K562 (cell line): Measurements from ENCODE around the gene SPAG9.

Experiments used
- ADNP ChIP-seq: fragments of 200-800 bp; sonication (Bioruptor generic); IDR thresholded peaks from 2 replicates; pipeline ENCODE4 v1.6.1; 2016; ENCODE audit warnings: missing genetic modification characterization, missing compliant biosample characterization
- CAMTA2 ChIP-seq: fragments of 250-450 bp; sonication (Bioruptor Pico); conservative IDR thresholded peaks from 2 replicates; pipeline ENCODE4 v1.5.1; 2022
- HMG20B ChIP-seq: fragments of 250-450 bp; sonication (Bioruptor Pico); IDR thresholded peaks from 2 replicates; pipeline ENCODE4 v1.5.0; 2021; ENCODE audit warnings: mild to moderate bottlenecking
- MYNN ChIP-seq, 2 experiments: sonication (generic); formaldehyde crosslinking in 1 of 2; IDR thresholded peaks; 2 replicates each; pipeline versions ENCODE4 v1.5.0 to v1.6.1; 2016 to 2020; ENCODE audit warnings: antibody characterized with exemption in 1 of 2, missing genetic modification reagents in 1 of 2
- NFIC ChIP-seq: fragments of 450-650 bp; IDR thresholded peaks from 2 replicates; pipeline ENCODE4 v1.6.1; 2017; ENCODE audit warnings: mild to moderate bottlenecking, inconsistent platforms
- NR1H2 ChIP-seq: sonication (generic); formaldehyde crosslinking; IDR thresholded peaks from 2 replicates; pipeline ENCODE4 v1.4.0; 2020; ENCODE audit warnings: mild to moderate bottlenecking, missing genetic modification reagents
- NR2F6 ChIP-seq: fragments of 450-650 bp; formaldehyde crosslinking; IDR thresholded peaks from 2 replicates; pipeline ENCODE4 v1.4.0; 2020; ENCODE audit warnings: mild to moderate bottlenecking
- PHF20 ChIP-seq: fragments of 450-650 bp; IDR thresholded peaks from 2 replicates; pipeline ENCODE4 v1.6.1; 2018; ENCODE audit not compliant: partially characterized antibody
- POLR2A ChIP-seq: fragments of 450-650 bp; conservative IDR thresholded peaks from 2 replicates; pipeline ENCODE4 v1.6.1; 2016
- USF1 ChIP-seq: sonication (generic); formaldehyde crosslinking; IDR thresholded peaks from 2 replicates; pipeline ENCODE4 v1.9.0; 2022; ENCODE audit warnings: mild to moderate bottlenecking, missing genetic modification reagents
- ZBTB43 ChIP-seq: sonication (generic); formaldehyde crosslinking; IDR thresholded peaks from 2 replicates; pipeline ENCODE4 v1.8.0; 2023; ENCODE audit warnings: mild to moderate bottlenecking, missing genetic modification reagents
- ZNF224 ChIP-seq: sonication (generic); formaldehyde crosslinking; IDR thresholded peaks from 2 replicates; pipeline ENCODE4 v1.8.0; 2022; ENCODE audit warnings: mild to moderate bottlenecking, missing genetic modification reagents
- ZNF274 ChIP-seq: IDR thresholded peaks from 2 replicates; pipeline ENCODE4 v1.6.1; 2011; ENCODE audit warnings: low read depth, mild to moderate bottlenecking, low read length, moderate library complexity, borderline replicate concordance

- TF ChIP-seq CAMTA2: no peak
- no peak for TF ChIP-seq NFIC
- no peak for TF ChIP-seq PHF20
- TF ChIP-seq ZNF224 (CRISPR knock-in tag): no peak
- TF ChIP-seq NR2F6 (CRISPR knock-in tag): no peak
- no peak for TF ChIP-seq MYNN (IDR thresholded peaks at IDR 0.05)
- TF ChIP-seq MYNN (CRISPR knock-in tag; IDR thresholded peaks at IDR 0.05): no peak
- TF ChIP-seq USF1 (CRISPR knock-in tag): no peak
- no peak for TF ChIP-seq POLR2A
- no peak for TF ChIP-seq NR1H2 (CRISPR knock-in tag)
- TF ChIP-seq HMG20B (CRISPR knock-in tag): no peak
- TF ChIP-seq ZNF274: no peak
- TF ChIP-seq ADNP (tag): no peak
- no peak for TF ChIP-seq ZBTB43 (CRISPR knock-in tag)
Observed at GRCh38 chr17:51087072-51087757, 33.5 kb downstream of the SPAG9 start.
